Esophagus squamous epithelium (tissue), 4 donors: Measurements from ENCODE around the gene PMS2.

ENCODE experiments used
- POLR2A ChIP-seq, 4 donors: fragments of 450-650 bp; IDR thresholded peaks; one replicate each; pipeline ENCODE4 v1.6.1; 2017; ENCODE audit warnings: antibody characterized with exemption in 4 of 4, mild to moderate bottlenecking in 4 of 4, moderate library complexity in 3 of 4
- TF ChIP-seq, protein P1 (sequence below), 6 experiments: fragments of 450-650 bp in 4 of 6; fragments of 200-600 bp in 2 of 6; sonication (generic) in 2 of 6; IDR thresholded peaks; one replicate each; pipeline ENCODE4 v1.5.1; 2016 to 2019; ENCODE audit warnings: antibody characterized with exemption in 6 of 6, mild to moderate bottlenecking in 4 of 6, moderate library complexity in 4 of 6

- TF ChIP-seq, protein P1, sequence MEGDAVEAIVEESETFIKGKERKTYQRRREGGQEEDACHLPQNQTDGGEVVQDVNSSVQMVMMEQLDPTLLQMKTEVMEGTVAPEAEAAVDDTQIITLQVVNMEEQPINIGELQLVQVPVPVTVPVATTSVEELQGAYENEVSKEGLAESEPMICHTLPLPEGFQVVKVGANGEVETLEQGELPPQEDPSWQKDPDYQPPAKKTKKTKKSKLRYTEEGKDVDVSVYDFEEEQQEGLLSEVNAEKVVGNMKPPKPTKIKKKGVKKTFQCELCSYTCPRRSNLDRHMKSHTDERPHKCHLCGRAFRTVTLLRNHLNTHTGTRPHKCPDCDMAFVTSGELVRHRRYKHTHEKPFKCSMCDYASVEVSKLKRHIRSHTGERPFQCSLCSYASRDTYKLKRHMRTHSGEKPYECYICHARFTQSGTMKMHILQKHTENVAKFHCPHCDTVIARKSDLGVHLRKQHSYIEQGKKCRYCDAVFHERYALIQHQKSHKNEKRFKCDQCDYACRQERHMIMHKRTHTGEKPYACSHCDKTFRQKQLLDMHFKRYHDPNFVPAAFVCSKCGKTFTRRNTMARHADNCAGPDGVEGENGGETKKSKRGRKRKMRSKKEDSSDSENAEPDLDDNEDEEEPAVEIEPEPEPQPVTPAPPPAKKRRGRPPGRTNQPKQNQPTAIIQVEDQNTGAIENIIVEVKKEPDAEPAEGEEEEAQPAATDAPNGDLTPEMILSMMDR (IDR thresholded peaks at IDR 0.05) = no peak
- no peak for TF ChIP-seq POLR2A (IDR thresholded peaks at IDR 0.05)
Measured at GRCh38 chr7:6056616-6057015, 47.8 kb upstream of the PMS2 start.
